GM18861 (cell line): Measurements from ENCODE around the gene MYO5A.
A peak's percentile ranks its signal among the peaks of the same experiment; 100 is the strongest.
"Not testable (repeated sequence)": the region's sequence is repeated elsewhere in the genome, so short reads cannot be mapped to it uniquely, and the experiment has no call there.

Experiments used
- ATAC-seq: cut with Tn5 transposase; IDR thresholded peaks from one replicate; pipeline ENCODE4 v1.9.1; 2021; ENCODE audit not compliant: unreplicated experiment

MYO5A gene

GRCh38 chr15:52424856-52425431 lies 103.7 kb downstream of the MYO5A start:
- no peak for ATAC-seq

GRCh38 chr15:52423852-52424251 lies 104.8 kb downstream of the MYO5A start:
- no peak for ATAC-seq

- ATAC-seq: no peak
Measured at GRCh38 chr15:52422001-52422400, 106.7 kb downstream of the MYO5A start.

- ATAC-seq: peak; percentile 72
Measured at GRCh38 chr15:52421029-52421428, 107.7 kb downstream of the MYO5A start.

GRCh38 chr15:52419494-52419893 lies 109.2 kb downstream of the MYO5A start:
- ATAC-seq: no peak

- ATAC-seq: no peak
Measured at GRCh38 chr15:52417957-52418356, 110.7 kb downstream of the MYO5A start.

- no peak for ATAC-seq
Measured at GRCh38 chr15:52417521-52417920, 111.2 kb downstream of the MYO5A start.

GRCh38 chr15:52416566-52416965 lies 112.1 kb downstream of the MYO5A start:
- ATAC-seq: not testable (repeated sequence)

- ATAC-seq: no peak
Measured at GRCh38 chr15:52415628-52416027, 113.1 kb downstream of the MYO5A start.

GRCh38 chr15:52414936-52415335 lies 113.7 kb downstream of the MYO5A start:
- ATAC-seq: no peak

- no peak for ATAC-seq
Measured at GRCh38 chr15:52408823-52409222, 119.9 kb downstream of the MYO5A start.

- no peak for ATAC-seq
Measured at GRCh38 chr15:52407374-52407773, 121.3 kb downstream of the MYO5A start.

- ATAC-seq: no peak
Measured at GRCh38 chr15:52406601-52407000, 122.1 kb downstream of the MYO5A start.

GRCh38 chr15:52405856-52406255 lies 122.8 kb downstream of the MYO5A start:
- no peak for ATAC-seq

- no peak for ATAC-seq
Measured at GRCh38 chr15:52397118-52397517, 131.6 kb downstream of the MYO5A start.

- ATAC-seq: no peak
Measured at GRCh38 chr15:52394118-52394517, 134.6 kb downstream of the MYO5A start.

GRCh38 chr15:52392008-52392687 lies 136.5 kb downstream of the MYO5A start:
- ATAC-seq: no peak

- ATAC-seq: no peak
Measured at GRCh38 chr15:52391069-52391468, 137.6 kb downstream of the MYO5A start.

GRCh38 chr15:52385670-52386069 lies 143.0 kb downstream of the MYO5A start:
- ATAC-seq: no peak

- ATAC-seq: peak; percentile 42
Measured at GRCh38 chr15:52383100-52383588, 145.5 kb downstream of the MYO5A start.

GRCh38 chr15:52382647-52383046 lies 146.0 kb downstream of the MYO5A start:
- peak; percentile 15 for ATAC-seq

- ATAC-seq: peak; percentile 54
Measured at GRCh38 chr15:52379395-52380106, 149.1 kb downstream of the MYO5A start.
